Measurements from ENCODE around the gene RNF217.

DNA sequence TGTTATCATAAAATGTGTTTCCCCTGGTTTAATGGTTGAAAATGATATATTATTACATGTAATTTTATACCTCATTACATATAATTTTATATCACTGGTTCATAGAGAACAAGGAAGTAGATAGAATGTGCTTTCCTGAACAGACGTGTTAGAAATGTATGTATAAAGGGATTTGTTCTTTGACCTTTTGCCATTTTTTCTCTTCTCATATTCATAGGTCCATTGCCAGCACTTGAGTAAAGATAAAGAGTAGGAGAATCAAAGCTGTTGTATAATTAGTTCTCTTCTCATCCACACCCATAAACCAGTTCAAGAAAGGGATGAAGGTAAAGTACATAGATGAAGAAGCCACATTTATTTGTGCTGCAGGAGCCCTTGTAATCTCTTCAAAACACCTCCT is 46.7 kb downstream of the RNF217 start:
- TF ChIP-seq, protein P1, sequence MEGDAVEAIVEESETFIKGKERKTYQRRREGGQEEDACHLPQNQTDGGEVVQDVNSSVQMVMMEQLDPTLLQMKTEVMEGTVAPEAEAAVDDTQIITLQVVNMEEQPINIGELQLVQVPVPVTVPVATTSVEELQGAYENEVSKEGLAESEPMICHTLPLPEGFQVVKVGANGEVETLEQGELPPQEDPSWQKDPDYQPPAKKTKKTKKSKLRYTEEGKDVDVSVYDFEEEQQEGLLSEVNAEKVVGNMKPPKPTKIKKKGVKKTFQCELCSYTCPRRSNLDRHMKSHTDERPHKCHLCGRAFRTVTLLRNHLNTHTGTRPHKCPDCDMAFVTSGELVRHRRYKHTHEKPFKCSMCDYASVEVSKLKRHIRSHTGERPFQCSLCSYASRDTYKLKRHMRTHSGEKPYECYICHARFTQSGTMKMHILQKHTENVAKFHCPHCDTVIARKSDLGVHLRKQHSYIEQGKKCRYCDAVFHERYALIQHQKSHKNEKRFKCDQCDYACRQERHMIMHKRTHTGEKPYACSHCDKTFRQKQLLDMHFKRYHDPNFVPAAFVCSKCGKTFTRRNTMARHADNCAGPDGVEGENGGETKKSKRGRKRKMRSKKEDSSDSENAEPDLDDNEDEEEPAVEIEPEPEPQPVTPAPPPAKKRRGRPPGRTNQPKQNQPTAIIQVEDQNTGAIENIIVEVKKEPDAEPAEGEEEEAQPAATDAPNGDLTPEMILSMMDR (IDR thresholded peaks at IDR 0.05), result no peak
- TF ChIP-seq POLR2A (IDR thresholded peaks at IDR 0.05), result no peak

All from body of pancreas (tissue), 4 donors.